ENCODE measurements around the gene ATOH8.

ATOH8 gene

DNA sequence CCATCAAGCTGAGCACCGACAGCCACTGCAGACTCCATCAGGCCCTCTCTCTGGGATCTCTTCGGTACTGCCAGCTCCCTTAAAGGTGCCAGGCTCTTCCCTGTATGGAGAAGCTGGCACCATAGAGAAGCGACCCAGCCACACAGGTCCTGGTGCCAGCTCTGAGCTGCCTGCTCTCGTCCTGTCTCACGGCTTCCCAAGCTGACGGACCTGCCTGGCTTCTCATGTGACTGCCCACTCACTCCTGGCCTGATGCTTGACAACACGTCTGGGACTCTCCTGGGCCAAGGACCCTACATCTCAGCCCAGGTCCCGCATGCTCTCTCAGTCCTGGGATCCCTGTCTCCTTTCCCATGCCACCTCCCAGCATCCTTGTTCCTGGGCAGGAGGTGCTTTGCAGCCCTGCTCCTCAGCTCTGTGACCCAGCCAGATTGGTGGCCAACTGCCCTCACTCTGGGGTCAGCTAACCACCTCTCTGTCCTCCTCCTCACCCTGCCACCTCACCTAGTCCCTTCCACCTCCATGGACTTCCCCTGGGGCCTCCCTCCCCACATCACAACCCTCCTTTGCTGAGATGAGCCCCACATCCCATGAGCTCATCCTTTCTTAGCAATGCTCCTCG, 12.5 kb upstream of the ATOH8 start:
- Mint-ChIP-seq H3K9me3 (no peaks in the 10 kb centered on the region), H3K27me3 (peaks cover 39% of the 10 kb centered on the region), H3K4me1 (peaks cover 15% of the 10 kb centered on the region), H3K4me3 (no peak overlapping the region), H3K36me3 (no peaks in the 10 kb centered on the region), H3K27ac (no peak overlapping the region)
- ATAC-seq, result peak; percentile 32

DNA sequence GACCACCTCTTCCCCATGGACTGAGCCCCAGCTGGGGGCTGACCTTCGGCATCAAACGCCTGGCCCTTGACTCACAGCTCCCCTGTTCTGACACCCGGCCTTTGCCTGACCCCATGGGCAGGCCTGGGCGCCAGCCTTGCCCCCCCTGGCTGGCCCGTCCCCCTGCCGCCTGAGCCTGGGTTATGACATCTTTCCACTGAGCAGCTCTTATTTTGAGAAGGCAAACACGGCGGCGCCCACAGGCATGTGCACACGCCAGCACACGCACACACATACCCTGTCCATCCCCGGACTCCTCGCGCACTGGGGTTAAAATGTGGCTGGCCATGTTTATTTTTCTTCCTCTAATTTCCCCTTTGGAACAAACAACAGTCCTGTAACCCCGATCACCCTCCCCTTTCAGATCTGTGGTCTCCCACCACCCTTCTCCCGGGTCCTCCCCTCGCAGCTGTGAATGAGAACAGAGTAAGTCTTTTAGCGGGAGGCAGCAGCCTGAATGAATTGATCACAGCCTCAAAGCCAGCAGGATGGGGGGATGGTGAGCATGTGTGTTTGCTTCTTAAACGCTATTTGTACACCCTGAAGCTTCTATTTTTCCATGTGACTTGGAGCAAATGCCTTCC, 11.8 kb upstream of the ATOH8 start:
- Mint-ChIP-seq H3K27me3 (peaks cover 43% of the 10 kb centered on the region), H3K4me1 (peaks cover 21% of the 10 kb centered on the region), H3K4me3 (no peak overlapping the region), H3K9me3 (no peaks in the 10 kb centered on the region), H3K36me3 (no peaks in the 10 kb centered on the region), H3K27ac (no peak overlapping the region)
- ATAC-seq, result no peak

DNA sequence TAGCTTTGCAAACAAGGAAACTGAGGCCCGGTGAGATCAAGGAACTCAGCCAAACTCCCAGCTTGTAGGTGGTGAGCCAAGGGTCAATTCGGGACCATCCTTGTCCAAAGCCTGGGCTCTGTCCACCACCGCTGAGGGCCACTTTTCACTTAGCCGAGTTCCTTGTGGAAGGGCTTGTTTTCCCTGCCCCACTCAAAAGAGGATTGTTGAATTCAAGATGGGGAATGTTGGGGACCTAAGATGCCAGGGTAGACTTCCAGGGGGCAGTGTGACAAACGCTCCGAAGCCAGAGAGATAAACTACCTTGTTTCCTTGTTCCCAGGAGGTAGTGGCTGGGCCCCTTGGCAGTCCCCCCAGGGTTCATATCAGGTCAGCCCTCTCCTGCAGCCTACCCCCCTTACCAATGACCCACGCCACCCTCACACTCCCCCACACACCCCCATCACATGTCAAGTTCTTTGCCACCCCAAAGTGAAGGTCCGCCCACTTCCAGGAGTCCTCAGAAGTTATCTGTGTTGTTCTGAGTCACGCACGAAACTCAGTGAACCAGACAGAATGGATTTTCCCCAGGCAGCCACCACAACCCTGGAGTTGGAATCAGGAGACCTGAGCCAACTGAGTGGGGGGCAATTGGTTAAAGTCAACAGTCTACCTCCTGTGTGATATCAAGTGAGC, 10.3 kb upstream of the ATOH8 start:
- Mint-ChIP-seq H3K27ac (no peak overlapping the region), H3K27me3 (peaks cover 49% of the 10 kb centered on the region), H3K9me3 (peaks cover 4% of the 10 kb centered on the region), H3K4me1 (peaks cover 33% of the 10 kb centered on the region), H3K36me3 (no peaks in the 10 kb centered on the region), H3K4me3 (no peak overlapping the region)
- ATAC-seq, result no peak

DNA sequence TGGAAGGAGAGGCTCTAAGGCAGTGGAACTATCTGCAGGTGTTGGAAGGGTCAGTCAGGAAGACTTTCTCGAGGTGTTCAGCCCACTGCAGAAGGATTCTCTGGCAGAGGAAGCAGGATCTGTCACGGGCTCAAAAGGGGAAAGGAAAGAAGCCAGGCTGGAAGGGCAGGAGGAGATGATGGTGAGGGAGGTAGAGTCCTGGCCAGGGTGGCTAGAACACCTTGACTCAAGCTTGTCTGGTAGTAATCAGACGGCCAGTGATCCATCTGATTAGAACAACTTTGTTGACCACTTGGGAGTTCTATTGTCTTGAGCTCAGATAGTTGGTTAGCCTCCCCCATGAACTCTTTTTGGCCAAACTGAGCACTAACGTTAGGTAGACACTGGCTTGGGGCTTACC, 9.7 kb upstream of the ATOH8 start:
- Mint-ChIP-seq H3K4me1 (peaks cover 39% of the 10 kb centered on the region), H3K27me3 (peaks cover 49% of the 10 kb centered on the region), H3K9me3 (peaks cover 4% of the 10 kb centered on the region), H3K27ac (no peak overlapping the region), H3K4me3 (no peak overlapping the region), H3K36me3 (no peaks in the 10 kb centered on the region)
- no peak for ATAC-seq

DNA sequence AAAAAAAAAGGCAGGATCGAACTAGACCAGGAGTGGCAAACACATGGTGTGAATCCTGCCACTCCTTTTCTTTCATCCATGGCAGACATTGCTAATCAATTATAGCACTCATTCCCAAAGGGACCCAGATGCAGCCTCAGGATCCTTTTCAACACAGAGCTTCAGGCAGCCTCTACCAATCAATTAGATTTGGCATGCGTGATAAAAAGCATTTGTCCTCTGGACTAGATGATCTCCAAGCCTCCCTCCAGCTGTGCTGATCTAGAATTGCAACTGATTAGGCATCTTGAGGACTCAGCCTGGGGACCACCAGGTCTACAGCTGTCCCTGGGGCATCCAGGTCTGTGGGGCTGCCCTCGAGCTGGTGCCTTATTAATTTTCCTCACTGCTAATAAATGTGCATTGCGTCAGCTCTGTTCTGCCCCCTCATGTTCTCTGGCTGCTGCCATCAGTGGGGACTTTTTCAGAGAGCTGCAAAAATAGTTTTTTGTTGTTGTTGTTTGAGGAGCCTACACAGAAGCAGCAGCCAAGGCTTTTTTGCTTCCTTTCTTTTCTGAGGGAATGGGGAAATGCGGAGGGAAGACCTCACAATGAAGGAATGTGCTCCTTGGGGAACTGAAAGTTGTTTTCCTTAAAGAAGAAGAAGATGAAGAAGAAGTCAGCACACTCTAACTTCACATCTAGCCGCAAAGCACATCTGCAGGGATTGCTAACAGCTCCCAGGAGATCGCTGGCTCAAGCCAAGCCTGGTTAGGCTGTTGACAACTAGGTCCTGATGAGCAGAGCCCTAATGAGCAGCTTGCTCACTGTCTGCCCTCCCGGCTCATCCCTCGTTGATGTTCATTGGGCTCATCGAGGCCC, 8.8 kb upstream of the ATOH8 start:
- H3K9me3 Mint-ChIP-seq, result peaks cover 4% of the 10 kb centered on the region
- no peak overlapping the region for H3K4me3 Mint-ChIP-seq
- H3K36me3 Mint-ChIP-seq, result no peaks in the 10 kb centered on the region
- H3K27me3 Mint-ChIP-seq, result peaks cover 44% of the 10 kb centered on the region
- ATAC-seq, result peak; percentile 37
- no peak overlapping the region for H3K27ac Mint-ChIP-seq
- H3K4me1 Mint-ChIP-seq, result peaks cover 43% of the 10 kb centered on the region

DNA sequence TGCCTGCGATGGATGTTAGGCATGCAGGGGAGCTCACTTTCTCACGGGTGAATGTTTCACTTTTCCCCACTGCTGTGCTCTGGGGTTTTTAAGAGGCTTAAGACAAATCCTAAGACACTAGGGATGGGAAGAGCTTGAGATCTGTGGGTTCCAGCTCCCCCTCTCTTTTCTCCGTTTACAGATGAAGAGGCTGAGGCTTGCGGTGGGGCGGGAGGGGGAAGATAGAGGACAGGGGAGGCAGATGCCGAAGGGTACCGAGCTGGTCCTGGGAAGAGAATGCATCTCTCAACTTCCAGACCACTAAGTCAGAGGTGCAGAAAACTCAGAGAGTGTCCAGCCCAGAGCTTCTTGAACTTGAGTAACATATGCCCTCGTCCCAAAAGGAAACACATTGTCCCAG, 8.2 kb upstream of the ATOH8 start:
- peaks cover 41% of the 10 kb centered on the region for H3K27me3 Mint-ChIP-seq
- peaks cover 4% of the 10 kb centered on the region for H3K9me3 Mint-ChIP-seq
- H3K4me3 Mint-ChIP-seq, result no peak overlapping the region
- H3K4me1 Mint-ChIP-seq, result peaks cover 48% of the 10 kb centered on the region
- H3K36me3 Mint-ChIP-seq, result no peaks in the 10 kb centered on the region
- ATAC-seq, result no peak
- H3K27ac Mint-ChIP-seq, result no peak overlapping the region

DNA sequence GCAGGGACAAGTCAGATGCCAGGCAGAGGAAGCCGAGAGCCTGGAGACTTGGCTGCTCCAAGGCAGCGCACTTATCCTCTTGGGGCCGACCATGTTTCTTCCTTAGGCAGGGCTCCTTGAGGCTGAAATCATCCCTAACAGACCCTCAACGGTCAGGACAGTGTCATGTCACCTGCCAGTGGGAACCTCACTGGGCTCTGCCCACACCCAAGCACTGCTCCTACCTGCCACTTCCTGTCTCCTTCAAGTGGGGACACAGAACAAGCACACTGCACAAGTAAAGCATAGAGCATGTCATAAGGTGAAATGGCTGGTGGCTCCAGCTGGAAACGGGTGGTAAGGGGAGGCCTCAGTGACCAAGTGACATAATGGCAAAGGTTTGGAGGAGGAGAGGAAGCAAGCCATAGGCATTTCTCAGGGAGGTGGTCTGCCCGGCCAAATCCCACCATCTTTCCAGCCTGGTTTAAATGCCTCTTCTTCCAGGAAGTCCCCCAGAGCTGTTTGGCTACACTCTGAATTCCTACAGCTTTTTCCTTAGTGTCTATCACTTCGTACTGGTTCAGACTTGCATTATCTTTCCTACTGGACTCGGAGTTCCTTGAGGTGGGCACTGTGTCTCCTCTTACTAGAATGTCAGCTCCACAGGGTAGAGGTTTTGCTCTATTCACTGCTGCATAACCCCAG, 7.3 kb upstream of the ATOH8 start:
- ATAC-seq, result no peak
- peaks cover 53% of the 10 kb centered on the region for H3K4me1 Mint-ChIP-seq
- no peak overlapping the region for H3K4me3 Mint-ChIP-seq
- H3K9me3 Mint-ChIP-seq, result peaks cover 4% of the 10 kb centered on the region
- peaks cover 38% of the 10 kb centered on the region for H3K27me3 Mint-ChIP-seq
- H3K36me3 Mint-ChIP-seq, result no peaks in the 10 kb centered on the region
- no peak overlapping the region for H3K27ac Mint-ChIP-seq

DNA sequence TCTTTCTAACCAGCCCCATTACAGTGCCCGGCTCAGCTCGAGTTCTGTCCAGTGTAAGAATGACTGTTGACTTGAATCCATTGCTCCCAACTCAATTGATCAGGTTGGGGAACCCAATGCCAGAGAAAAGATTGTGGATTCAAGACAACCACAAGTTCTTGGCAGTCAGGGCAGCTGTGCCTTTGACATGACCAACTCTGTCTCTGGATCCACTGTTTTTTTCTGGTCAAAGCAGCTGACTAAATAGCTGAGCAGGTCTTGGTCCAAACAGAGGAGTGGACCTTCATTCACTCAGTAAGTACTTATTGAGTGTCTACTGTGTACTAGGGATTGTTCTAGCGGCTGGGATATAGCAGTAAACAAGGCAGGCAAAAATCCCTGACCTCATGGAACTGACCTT, 6.3 kb upstream of the ATOH8 start:
- Mint-ChIP-seq H3K36me3 (no peaks in the 10 kb centered on the region), H3K27me3 (peaks cover 38% of the 10 kb centered on the region), H3K9me3 (peaks cover 4% of the 10 kb centered on the region), H3K4me1 (peaks cover 53% of the 10 kb centered on the region), H3K27ac (no peak overlapping the region), H3K4me3 (no peak overlapping the region)
- ATAC-seq, result no peak

DNA sequence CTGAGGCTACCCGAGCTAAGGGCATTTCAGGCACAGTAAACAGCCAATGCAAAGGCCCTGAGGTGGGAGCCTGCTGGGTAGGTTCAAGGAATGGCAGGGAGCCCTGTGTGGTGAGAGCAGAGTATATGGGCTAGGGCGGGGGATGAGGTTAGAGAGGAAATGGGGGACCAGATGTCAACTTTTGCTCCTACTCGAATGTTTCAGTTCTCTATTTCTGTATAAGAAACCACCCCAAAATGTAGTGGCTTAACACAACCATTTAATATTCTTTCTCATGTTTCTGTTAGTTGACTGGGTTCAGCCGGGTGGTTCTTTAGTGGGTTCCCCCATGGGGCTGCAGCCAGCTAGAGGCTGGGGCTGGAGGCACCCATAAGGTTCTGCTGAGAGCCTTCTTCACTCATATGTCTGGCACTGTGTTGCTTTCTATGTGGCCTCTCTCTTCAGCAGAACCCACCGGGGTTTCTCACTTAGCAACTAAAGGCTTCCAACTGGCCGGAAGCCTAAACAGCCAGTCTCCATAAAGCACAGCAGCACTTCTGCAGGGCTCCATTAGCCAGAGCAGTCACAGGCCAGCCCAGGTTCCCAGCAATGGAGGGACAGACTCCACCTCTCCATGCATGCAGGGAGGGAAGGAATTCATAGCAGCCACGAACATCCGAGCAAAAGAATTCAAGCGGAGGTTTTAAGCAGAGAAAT, 5.6 kb upstream of the ATOH8 start:
- Mint-ChIP-seq H3K27me3 (peaks cover 37% of the 10 kb centered on the region), H3K36me3 (no peaks in the 10 kb centered on the region), H3K9me3 (peaks cover 4% of the 10 kb centered on the region), H3K4me1 (peaks cover 57% of the 10 kb centered on the region), H3K27ac (no peak overlapping the region), H3K4me3 (no peak overlapping the region)
- peak; percentile 79 for ATAC-seq

DNA sequence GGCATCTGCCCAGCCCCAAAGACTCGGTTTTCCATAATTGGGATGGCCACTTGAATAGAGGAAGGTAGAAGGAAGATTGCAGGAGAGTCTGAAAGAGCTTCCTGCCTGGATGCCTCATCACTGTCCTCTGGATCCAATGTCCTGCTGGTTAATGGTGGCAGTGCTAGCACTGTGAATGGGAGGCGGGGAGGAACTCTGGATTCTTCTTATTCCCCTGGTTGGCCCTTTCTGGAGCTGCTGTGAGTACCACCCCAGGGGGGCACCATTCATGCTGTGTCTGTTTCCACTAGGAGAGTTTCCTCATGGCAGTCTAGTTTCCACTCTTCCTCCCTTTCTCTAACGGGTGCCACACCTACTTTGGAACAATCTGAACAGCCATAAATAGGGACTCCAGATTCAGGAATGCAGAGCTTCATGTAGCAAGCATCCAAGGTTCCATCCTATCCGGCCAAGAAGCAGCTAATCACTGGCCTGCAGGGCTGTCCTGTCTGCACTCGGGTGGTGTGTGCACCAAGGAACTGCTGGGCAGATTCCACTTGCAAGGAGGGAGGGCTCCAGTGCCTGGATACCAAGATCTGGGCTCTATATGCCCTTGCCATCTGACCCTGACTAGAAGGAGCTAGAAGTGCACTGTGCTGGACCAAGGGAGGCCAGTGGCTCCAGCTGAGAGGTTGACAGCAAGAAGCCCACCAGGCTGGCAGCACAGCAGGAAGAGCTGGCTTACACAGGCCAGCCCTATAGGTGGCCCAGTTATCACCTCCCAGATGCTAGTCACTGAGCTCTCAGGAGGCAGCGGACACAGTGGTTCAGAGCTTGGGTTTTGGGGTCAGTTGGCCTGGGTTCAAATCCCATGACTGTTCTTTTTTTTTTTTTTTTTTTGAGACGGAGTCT, 4.6 kb upstream of the ATOH8 start:
- Mint-ChIP-seq H3K36me3 (no peaks in the 10 kb centered on the region), H3K4me1 (peaks cover 62% of the 10 kb centered on the region), H3K27me3 (peaks cover 38% of the 10 kb centered on the region), H3K27ac (no peak overlapping the region), H3K4me3 (no peak overlapping the region), H3K9me3 (peaks cover 4% of the 10 kb centered on the region)
- no peak for ATAC-seq

DNA sequence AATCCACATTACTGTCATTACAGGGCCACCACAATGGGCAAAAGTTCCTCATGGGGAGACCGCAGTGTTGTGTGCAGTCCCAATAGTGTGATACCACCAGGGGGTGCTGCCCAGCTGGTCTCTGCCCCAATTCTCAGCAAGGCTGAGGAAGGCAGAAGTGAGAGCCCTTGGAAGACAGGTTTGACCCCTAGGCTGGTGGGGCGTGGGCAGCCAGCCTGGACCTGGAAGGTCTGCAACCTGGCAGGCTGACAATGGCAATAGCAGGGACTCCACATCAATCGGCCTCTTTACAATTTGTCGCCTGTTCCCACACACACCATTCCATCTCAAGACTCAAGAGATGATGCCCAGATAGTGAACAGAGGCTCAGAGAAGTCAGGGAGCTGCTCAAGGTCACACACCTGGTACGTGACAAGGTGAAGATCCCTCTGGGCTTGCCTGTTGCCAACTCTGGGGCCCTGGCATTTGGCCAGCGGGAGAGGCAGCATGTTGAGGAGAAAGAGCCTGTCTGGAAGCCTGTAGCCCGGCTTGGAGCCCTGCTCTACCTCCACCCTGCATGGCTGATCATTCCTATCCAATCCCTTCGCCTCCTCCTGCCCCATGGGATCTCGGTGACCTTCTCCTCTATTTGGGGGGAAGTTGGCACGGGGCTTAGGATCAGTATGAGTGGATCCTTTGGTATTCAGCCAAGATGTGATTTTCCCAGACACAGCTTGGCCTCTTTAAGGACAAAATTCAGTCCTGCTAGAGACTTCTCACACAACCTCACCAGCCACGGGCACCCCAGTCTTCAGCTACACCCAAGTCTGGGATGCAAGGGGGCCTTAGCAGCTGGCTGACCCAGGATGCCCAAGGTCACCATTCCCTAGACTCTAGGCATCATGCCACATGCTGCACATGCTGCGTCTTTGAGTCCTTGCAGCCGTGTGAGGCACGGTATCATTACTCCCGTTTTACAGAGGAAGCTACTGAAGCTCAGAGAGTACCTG, 2.9 kb upstream of the ATOH8 start:
- Mint-ChIP-seq H3K4me3 (no peak overlapping the region), H3K9me3 (peaks cover 4% of the 10 kb centered on the region), H3K27ac (no peak overlapping the region), H3K4me1 (peaks cover 65% of the 10 kb centered on the region), H3K36me3 (no peaks in the 10 kb centered on the region), H3K27me3 (peaks cover 54% of the 10 kb centered on the region)
- ATAC-seq, result peak; percentile 53

DNA sequence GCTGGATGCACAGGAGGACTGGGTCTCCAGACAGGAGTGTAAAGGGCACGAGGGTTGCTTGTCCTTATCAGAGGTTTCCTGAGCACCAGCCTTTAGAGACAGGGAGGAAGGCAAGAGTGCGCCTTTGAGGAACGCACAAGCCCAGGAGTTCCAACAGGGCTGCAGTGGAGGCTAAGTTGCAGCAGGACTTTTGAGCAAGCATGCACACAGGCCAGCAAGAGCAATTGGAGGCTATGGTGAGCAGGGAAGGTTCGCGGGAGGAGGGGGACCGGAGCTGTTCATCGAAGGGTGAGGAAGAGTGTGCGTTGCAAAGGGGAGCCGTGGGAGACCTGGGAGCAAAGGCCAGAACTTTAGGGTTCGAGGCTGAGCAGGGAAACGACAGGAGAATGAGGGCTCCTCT, 2.2 kb upstream of the ATOH8 start:
- no peak for ATAC-seq
- Mint-ChIP-seq H3K4me3 (no peak overlapping the region), H3K4me1 (peaks cover 57% of the 10 kb centered on the region), H3K27ac (no peak overlapping the region), H3K27me3 (peaks cover 61% of the 10 kb centered on the region), H3K9me3 (peaks cover 4% of the 10 kb centered on the region), H3K36me3 (no peaks in the 10 kb centered on the region)

DNA sequence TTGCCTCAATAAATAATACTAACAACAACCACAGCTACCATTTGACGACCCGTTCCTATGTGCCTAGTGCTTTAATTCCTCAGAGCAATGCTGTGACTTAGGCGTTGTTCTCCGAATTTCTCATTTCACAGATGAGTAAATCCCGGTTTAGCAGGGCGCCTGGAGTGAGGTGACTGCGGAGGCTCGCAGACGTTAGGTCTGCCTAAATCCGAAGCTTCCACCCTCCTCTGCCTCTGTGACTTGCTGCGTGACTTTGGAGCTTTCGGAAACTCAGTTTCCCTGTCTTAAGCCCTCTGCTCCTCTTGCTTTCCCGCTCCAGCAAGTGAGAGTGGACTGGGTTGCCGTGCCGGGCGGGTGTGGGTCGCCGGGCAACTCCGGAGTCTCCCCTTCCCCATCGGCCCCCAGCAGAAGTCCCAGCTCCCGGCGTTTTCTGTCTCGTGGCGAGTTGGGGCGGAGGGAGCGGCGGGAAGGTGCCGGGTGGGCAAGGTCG, 711 bp upstream of the ATOH8 start:
- peaks cover 65% of the 10 kb centered on the region for H3K27me3 Mint-ChIP-seq
- no peaks in the 10 kb centered on the region for H3K9me3 Mint-ChIP-seq
- H3K36me3 Mint-ChIP-seq, result no peaks in the 10 kb centered on the region
- H3K4me1 Mint-ChIP-seq, result peaks cover 47% of the 10 kb centered on the region
- ATAC-seq, result no peak
- H3K27ac Mint-ChIP-seq, result no peak overlapping the region
- H3K4me3 Mint-ChIP-seq, result peak overlapping the region; percentile 79
